Stimulated activated CD4-positive, alpha-beta T cell treated with anti-CD3 and anti-CD28 coated beads, Interleukin-4, amount 100 ng/mL, for 4 hours (primary cell): Measurements from ENCODE around the gene TANC2.
A peak's percentile ranks its signal among the peaks of the same experiment; 100 is the strongest.

Experiments used
- DNase-seq, 2 experiments: peaks; one replicate each; pipeline ENCODE4 v3.0.0-alpha.2; 2020

TANC2 gene

GRCh38 chr17:62965686-62966425 lies at the start of gene TANC2:
TANC2 (plus strand) TSS chr17:62966235; CDS start chr17:63009560, 43,325 bp downstream.
- DNase-seq = peak; percentile 69 to 82

DNA sequence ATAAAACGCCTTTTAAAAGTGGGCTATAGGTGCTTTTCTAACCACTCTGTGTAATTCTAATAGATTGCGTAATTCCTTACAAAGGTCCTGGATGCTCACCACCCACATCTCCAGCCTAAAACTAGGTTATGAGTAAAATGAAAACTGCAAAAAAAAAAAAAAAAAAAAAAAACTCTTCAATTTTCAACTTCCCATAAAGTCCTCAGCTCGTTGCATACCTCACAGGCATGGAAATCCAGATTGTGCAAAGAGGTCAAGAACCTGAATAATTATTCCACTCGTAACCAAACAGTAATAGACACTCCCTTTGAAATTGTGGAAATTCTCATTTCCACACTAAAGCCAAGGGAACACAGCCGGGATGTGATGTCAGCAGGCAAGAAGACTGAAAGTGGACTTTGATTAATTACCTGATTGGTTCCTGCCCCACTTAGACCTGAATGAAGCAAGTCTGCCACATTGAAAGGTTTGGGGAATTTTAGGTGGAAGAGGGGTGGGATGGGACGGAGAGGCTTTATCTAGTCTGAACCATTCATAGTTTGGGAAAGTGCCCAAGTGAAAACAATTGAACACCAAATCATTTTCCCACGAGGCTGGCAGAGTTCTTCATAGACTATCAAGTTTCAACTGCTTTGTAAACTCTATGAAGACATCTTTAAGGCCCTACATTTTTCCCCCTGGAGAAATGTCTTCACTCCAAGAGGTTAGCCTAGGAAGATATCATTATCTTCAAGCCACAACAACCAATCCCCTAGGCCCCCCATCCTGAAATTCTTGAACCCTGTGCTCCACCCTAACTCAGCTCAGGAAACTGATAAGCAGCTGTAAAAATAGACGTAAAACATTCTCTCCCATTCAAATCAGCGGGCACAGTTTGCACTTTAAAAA lies 49.1 kb upstream of the TANC2 start:
- DNase-seq = no peak

GRCh38 chr17:62919388-62919787 lies 46.6 kb upstream of the TANC2 start:
- DNase-seq = no peak

DNA sequence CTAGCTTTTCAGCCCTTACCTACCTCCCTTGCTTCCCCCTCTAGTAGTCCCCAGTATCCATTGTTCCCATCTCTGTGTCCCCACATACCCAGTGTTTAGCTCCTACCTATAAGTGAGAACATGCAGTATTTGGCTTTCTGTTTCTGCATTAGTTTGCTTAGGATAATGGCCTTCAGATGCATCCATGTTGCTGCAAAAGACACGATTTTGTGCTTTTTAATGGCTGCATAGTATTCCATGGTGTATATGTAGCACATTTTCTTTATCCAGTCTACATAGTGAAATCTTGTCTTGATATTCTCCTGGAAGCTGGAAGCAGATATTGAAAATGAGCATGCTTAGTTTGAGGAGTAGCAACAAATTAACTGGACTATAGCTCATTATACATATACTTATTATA lies 45.7 kb upstream of the TANC2 start:
- DNase-seq = no peak

GRCh38 chr17:62921817-62922216 lies 44.2 kb upstream of the TANC2 start:
- DNase-seq = no peak

GRCh38 chr17:62923258-62924150 lies 42.5 kb upstream of the TANC2 start:
- DNase-seq = no peak

DNA sequence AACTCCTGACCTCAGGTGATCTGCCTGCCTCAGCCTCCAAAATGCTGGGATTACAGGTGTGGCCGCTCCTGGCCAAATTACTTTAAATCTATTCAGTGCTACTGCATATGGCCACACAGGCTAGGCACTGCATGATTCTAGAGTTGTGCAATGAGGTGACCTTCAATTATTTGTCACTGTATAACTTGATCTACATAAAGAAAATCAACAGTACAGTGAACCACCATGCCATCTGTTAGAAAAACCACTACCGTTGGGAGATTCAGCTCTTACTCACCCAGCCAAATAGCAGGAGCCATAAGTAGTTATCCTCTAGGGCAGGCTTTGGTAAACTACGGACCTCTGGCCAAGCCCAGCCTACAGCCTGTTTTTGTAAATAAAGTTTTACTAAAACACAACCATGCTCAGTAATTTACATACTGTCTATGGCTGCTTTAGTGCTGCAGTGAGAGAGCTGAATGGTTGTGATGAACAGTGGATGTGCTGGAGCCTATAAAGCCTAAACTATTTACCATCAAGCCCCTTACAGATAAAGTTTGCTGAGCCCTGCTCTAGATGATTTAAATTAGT lies 40.7 kb upstream of the TANC2 start:
- no peak for DNase-seq

GRCh38 chr17:62927083-62927482 lies 39.0 kb upstream of the TANC2 start:
- DNase-seq = no peak

DNA sequence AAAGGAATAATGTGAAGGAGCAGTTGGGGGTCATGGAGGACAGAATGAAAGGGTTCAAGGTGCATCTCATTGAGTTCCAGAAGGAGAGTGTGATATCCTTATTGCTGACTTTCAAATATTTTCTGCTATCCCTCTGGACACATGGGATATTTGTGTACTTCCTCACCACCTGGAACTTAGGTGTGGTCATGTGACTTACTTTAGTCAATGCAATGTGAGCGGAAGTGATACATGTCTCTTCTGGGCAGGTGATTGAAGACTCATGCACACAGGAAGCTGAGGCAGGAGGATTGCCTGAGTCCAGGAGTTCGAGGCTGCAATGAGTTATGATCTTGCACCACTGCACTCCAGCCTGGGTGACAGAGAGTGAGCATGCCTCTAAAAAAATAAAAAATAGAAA lies 36.7 kb upstream of the TANC2 start:
- DNase-seq = no peak

- DNase-seq = no peak
Observed at GRCh38 chr17:62931101-62931500, 34.9 kb upstream of the TANC2 start.

DNA sequence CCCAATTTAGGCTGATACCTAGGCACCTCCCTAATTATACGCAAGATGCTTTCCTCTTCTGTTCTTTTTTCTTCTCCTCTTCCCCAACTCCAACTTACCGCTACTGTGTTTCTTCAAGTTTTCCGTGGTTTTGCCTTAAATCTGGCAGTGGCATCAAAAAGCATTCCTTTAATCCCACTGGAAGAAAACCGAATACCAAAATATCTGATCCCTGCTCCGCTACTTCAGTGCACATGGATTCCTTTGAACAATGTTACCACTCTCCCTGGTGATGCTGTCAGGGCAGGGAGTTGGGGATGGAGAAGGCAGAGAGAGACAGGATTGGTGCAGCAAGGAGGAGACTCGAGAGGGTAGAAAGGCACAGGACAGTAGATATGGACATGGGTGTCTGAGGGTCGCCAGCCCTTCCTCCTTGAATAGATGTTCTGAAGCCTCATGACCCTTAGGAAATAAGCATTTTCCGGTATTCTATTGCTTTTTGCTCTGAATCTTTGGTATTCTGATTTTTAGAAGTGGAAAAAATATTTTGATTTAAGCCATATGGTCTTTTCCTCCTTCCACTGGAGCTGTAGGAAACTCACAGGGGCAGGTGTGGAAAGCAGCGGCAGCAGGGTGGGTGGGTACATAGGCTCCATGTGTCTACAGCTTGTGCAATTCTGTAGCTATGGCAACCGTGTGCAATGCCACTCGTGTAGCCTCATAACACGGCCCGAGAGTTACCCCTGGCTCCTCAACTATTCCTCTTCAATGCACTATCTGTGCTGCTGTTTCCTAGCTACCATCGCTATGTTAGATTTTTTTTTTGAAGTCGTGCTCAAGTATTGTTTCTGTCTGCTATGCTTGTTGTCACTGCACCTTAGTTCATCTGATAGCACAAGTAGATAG lies 32.3 kb upstream of the TANC2 start:
- no peak for DNase-seq

DNA sequence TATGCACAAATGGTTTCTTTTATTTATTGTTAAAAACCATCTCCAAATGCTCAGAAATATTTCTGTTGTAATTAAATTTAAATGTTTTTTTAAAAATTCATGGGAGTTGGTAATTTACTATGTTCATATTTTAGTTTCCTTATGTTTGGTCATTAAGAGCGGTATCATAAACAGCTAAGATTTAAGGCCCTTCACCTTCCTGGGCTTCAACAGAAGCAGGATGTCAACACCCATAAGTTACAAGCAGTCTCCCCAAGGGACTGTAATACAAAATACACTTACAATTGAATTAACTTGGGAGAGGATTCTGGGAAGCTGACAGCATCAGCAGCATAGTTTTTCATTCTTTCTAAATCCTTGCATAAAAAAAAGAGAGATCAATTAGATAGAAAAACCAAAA lies 30.9 kb upstream of the TANC2 start:
- no peak for DNase-seq

DNA sequence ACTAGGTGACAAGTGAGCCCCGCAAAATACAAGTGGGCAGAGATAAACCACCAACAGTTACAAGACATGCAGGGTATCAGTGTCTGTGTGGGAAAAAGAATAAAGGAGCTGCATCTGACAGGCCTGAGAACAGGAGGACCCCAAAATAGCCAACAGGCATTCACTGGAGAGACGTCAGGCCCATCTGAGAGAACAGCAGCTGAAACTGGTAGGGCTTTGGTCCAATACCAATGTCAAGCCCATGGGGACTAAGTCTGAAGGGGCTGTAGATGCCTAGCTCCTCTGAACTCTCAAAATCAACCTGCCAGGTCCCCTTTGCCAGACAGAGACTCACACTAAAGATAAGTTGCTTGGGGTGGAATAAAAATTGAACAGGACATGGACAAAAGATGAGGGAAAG lies 30.5 kb upstream of the TANC2 start:
- DNase-seq = no peak

GRCh38 chr17:62937606-62938005 lies 28.4 kb upstream of the TANC2 start:
- DNase-seq = no peak

- DNase-seq = no peak
Observed at GRCh38 chr17:62941358-62941991, 24.6 kb upstream of the TANC2 start.

DNA sequence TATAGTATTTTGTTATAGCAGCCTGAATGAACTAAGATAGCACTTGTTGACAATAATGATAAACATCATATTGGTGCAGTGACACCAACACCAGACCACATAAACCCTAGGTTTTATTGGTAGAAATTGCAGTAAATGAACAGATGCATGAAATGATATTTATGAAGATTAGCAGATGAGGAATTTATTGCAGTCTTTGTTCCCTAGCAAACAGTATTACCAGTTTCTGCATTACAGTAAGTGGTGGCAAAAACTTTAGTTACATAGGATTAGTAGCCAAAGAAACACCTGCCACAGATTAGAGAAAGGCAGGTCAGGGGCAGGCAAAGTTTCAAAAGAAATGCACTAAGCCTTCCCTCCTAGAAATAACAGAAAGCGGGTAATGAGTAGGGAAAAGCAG lies 17.7 kb upstream of the TANC2 start:
- DNase-seq = no peak

DNA sequence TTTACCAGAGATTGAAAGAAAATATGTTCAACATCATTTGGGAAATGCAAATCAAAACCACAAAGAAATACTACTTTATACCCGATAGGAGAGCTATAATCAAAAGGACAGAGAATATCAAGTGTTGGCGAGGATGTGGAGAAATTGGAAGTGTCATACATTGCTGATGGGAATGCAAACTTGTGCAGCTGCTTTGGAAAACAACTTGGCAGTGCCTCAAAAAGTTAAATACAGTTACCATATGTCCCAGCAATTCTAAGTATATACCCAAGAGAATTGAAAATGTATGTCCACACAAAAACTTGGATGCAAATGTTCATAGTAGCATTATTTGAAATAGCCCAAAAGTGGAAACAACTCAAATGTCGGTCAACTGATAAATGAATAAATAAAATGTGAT lies 17.0 kb upstream of the TANC2 start:
- DNase-seq = no peak

GRCh38 chr17:62950067-62950466 lies 16.0 kb upstream of the TANC2 start:
- DNase-seq = no peak

- no peak for DNase-seq
Observed at GRCh38 chr17:62955841-62956352, 10.1 kb upstream of the TANC2 start.

- DNase-seq = no peak
Observed at GRCh38 chr17:62963296-62963695, 2.7 kb upstream of the TANC2 start.

DNA sequence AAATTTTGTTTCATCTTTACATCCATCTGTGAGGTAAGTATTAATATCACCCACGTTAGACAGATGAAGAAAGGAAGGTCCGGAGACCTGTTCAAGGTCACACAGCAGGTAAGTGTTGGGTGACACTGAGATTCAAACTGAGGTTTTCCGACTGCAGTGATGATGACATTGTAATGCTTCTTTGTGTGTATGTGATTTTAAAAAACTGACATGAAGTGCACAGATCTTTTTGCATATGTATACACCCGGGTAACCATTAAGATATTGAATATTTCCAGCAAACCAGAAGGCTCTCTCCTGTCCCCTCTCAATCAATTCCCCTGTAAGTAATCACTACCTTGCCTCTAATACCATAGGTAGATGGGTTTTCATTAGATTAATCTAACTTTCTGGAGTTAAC lies 1.5 kb upstream of the TANC2 start:
- no peak for DNase-seq
